GM18909 (cell line): Measurements from ENCODE around the gene PRKD2.
"Not testable (repeated sequence)": the region's sequence is repeated elsewhere in the genome, so short reads cannot be mapped to it uniquely, and the experiment has no call there.

Source experiments
- ATAC-seq: cut with Tn5 transposase; IDR thresholded peaks from one replicate; pipeline ENCODE4 v1.9.1; 2021; ENCODE audit warnings: mild to moderate bottlenecking; ENCODE audit not compliant: unreplicated experiment, poor library complexity

Gene PRKD2

GRCh38 chr19:46637224-46637623, 79.7 kb downstream of the PRKD2 start:
- no peak for ATAC-seq

- no peak for ATAC-seq
These were observed 80.8 kb downstream of the PRKD2 start, which contains the start of gene GNG8 for GRCh38 chr19:46635920-46636761. Gene GNG8, minus strand, starts transcription at chr19:46636202. Its CDS starts 1,520 bp downstream, at chr19:46634682.

- ATAC-seq: no peak
These were observed 82.2 kb downstream of the PRKD2 start for GRCh38 chr19:46634656-46635218.

- ATAC-seq: peak; percentile 69
These were observed 82.8 kb downstream of the PRKD2 start for GRCh38 chr19:46634045-46634655.

GRCh38 chr19:46633130-46633529, 83.8 kb downstream of the PRKD2 start:
- no peak for ATAC-seq

- no peak for ATAC-seq
These were observed 85.4 kb downstream of the PRKD2 start for GRCh38 chr19:46631481-46631880.

GRCh38 chr19:46630586-46631205, 86.2 kb downstream of the PRKD2 start:
- ATAC-seq: no peak

GRCh38 chr19:46629546-46630025, 87.3 kb downstream of the PRKD2 start:
- ATAC-seq: no peak

- ATAC-seq: not testable (repeated sequence)
These were observed 87.9 kb downstream of the PRKD2 start for GRCh38 chr19:46628970-46629369.

GRCh38 chr19:46626446-46626845, 90.5 kb downstream of the PRKD2 start:
- no peak for ATAC-seq

GRCh38 chr19:46625731-46626130, 91.2 kb downstream of the PRKD2 start:
- ATAC-seq: no peak

- no peak for ATAC-seq
These were observed 91.8 kb downstream of the PRKD2 start, which contains the start of gene PTGIR for GRCh38 chr19:46624958-46625661. Gene PTGIR, minus strand, starts transcription at chr19:46625089. Its CDS starts 864 bp downstream, at chr19:46624225.
